ENCODE measurements around the gene NEK9. TPM values are rescaled to one million over a fixed set of nuclear protein-coding genes. Genes with fewer than 3 reads are reported as not detected.

NEK9 gene
- total and polyA plus RNA-seq, 9 of the 15 experiments (the other 6 are each of a cell fraction or from before 2014, with no cell fraction given), result 2.8 to 39.6 (median 19.8) TPM

- TF ChIP-seq PPARD (CRISPR knock-in tag; IDR thresholded peaks at IDR 0.05), result no peak
- TF ChIP-seq ZNF507 (tag; conservative IDR thresholded peaks at IDR 0.05), result no peak
- TF ChIP-seq TBL1XR1 (IDR thresholded peaks at IDR 0.05; ENCODE audit: low read length in 2 of 2), result no peak
- no peak for TF ChIP-seq KDM2B (CRISPR knock-in tag; IDR thresholded peaks at IDR 0.05)
- TF ChIP-seq ZNF134 (CRISPR knock-in tag; conservative IDR thresholded peaks at IDR 0.05), result no peak
- no peak for TF ChIP-seq TAF15 (IDR thresholded peaks at IDR 0.05; ENCODE audit: low read depth, low read length)
- TF ChIP-seq SNAPC5 (CRISPR knock-in tag; IDR thresholded peaks at IDR 0.05), result no peak
- no peak for TF ChIP-seq FOXP4 (CRISPR knock-in tag; IDR thresholded peaks at IDR 0.05; ENCODE audit: borderline replicate concordance)
- TF ChIP-seq TSC22D4 (tag; IDR thresholded peaks at IDR 0.05), result no peak
- no peak for TF ChIP-seq ZBTB34 (CRISPR knock-in tag; IDR thresholded peaks at IDR 0.05)
- no peak for TF ChIP-seq ZNF197 (CRISPR knock-in tag; IDR thresholded peaks at IDR 0.05; ENCODE audit: low read depth)
- no peak for TF ChIP-seq ZNF253 (CRISPR knock-in tag; conservative IDR thresholded peaks at IDR 0.05)
- no peak for TF ChIP-seq ZNF707 (CRISPR knock-in tag; conservative IDR thresholded peaks at IDR 0.05)
- peak; percentile 52; the same call in 1 of the 2 replicates for TF ChIP-seq TOE1 (IDR thresholded peaks at IDR 0.05; ENCODE audit: borderline replicate concordance)
- no peak for TF ChIP-seq TOE1 (CRISPR knock-in tag; IDR thresholded peaks at IDR 0.05; ENCODE audit: borderline replicate concordance, low read depth)
- TF ChIP-seq ZNF282 (CRISPR knock-in tag; IDR thresholded peaks at IDR 0.05), result no peak
- TF ChIP-seq ZNF583 (CRISPR knock-in tag; IDR thresholded peaks at IDR 0.05), result no peak; the same call in 1 of the 2 replicates
- peak; percentile 58; the same call in 1 of the 2 replicates for TF ChIP-seq HDAC8 (tag; IDR thresholded peaks at IDR 0.05)
- TF ChIP-seq ZNF280B (CRISPR knock-in tag; IDR thresholded peaks at IDR 0.05), result no peak
- TF ChIP-seq MIER1 (IDR thresholded peaks at IDR 0.05; ENCODE audit: low read depth), result no peak
- TF ChIP-seq MAFF (IDR thresholded peaks at IDR 0.05; ENCODE audit: low read length), result no peak
- no peak for TF ChIP-seq SMARCB1 (IDR thresholded peaks at IDR 0.05; ENCODE audit: insufficient read length, low read depth)
- no peak for TF ChIP-seq CBFB (CRISPR knock-in tag; IDR thresholded peaks at IDR 0.05)
- no peak for TF ChIP-seq ZNF699 (CRISPR knock-in tag; IDR thresholded peaks at IDR 0.05; ENCODE audit: insufficient replicate concordance)
Observed at GRCh38 chr14:75126679-75127473, at the start of gene NEK9 (continued).
